HepG2 (cell line): ENCODE data around the gene TMEM116. TPM values are rescaled to one million over a fixed set of nuclear protein-coding genes. Genes with fewer than 3 reads are reported as not detected.

Source experiments
- ELF4 ChIP-seq: sonication (generic); formaldehyde crosslinking; IDR thresholded peaks from 2 replicates; pipeline ENCODE4 v1.5.0; 2020; ENCODE audit warnings: missing genetic modification reagents, mild to moderate bottlenecking, moderate library complexity, borderline replicate concordance
- ERF ChIP-seq: IDR thresholded peaks from 2 replicates; pipeline ENCODE4 v1.6.1; 2018; ENCODE audit warnings: missing biosample characterization, missing genetic modification reagents
- HNRNPL ChIP-seq: fragments of 200-400 bp; formaldehyde crosslinking; IDR thresholded peaks from 2 replicates; pipeline ENCODE4 v1.6.1; 2017; ENCODE audit warnings: mild to moderate bottlenecking, low read depth, low read length
- KDM3A ChIP-seq: IDR thresholded peaks from 2 replicates; pipeline ENCODE4 v1.6.1; 2018; ENCODE audit warnings: low read depth, missing compliant biosample characterization
- PHF21A ChIP-seq: sonication (generic); formaldehyde crosslinking; IDR thresholded peaks from 2 replicates; pipeline ENCODE4 v1.5.0; 2020; ENCODE audit warnings: mild to moderate bottlenecking, missing genetic modification reagents
- RARA ChIP-seq: IDR thresholded peaks from 2 replicates; pipeline ENCODE4 v1.6.1; 2016; ENCODE audit warnings: missing genetic modification reagents, missing compliant biosample characterization
- RARG ChIP-seq: sonication (generic); formaldehyde crosslinking; IDR thresholded peaks from 2 replicates; pipeline ENCODE4 v1.4.0; 2020; ENCODE audit warnings: low read depth, mild to moderate bottlenecking, missing genetic modification reagents
- TARDBP ChIP-seq: sonication (generic); formaldehyde crosslinking; IDR thresholded peaks from 2 replicates; pipeline ENCODE4 v1.8.0; 2022; ENCODE audit warnings: mild to moderate bottlenecking, missing genetic modification reagents
- TBL1XR1 ChIP-seq: fragments of 150-350 bp; IDR thresholded peaks from 2 replicates; pipeline ENCODE4 v1.6.1; 2014; ENCODE audit warnings: borderline replicate concordance, low read length; ENCODE audit not compliant: partially characterized antibody
- U2AF1 ChIP-seq: fragments of 200-400 bp; formaldehyde crosslinking; optimal IDR thresholded peaks from 2 replicates; pipeline ENCODE3; 2017; ENCODE audit warnings: mild to moderate bottlenecking, low read depth, low read length
- ZNF510 ChIP-seq: sonication (generic); formaldehyde crosslinking; IDR thresholded peaks from 2 replicates; pipeline ENCODE4 v1.4.0; 2020; ENCODE audit warnings: low read depth, mild to moderate bottlenecking, missing genetic modification reagents
- polyA plus RNA-seq, 8 experiments: library from polyadenylated mRNA; depleted of rRNA in 3 of 8; stranded (reverse) in 7 of 8; unstranded in 1 of 8; fragments of >200 nt; fragmentation: Illumina TruSeq in 4 of 8; extraction: Trizol in 4 of 8; gene quantifications; 2 replicates each; pipeline versions ENCODE4 v1.2.1 to v1.2.3, GENCODE V29; 2011 to 2016; ENCODE audit warnings: low read depth in 4 of 8, missing spikeins in 1 of 8, mixed read lengths in 1 of 8; ENCODE audit not compliant: insufficient read depth in 1 of 8
- total RNA-seq, 5 experiments: library from RNA; depleted of rRNA; stranded (reverse); fragments of >200 nt; fragmentation: Illumina TruSeq; extraction: Trizol; gene quantifications; 2 replicates each; pipeline ENCODE4 v1.2.3, GENCODE V29; 2016; ENCODE audit warnings: low read depth in 1 of 5
- TF ChIP-seq, protein P1 (sequence below): sonication (generic); formaldehyde crosslinking; IDR thresholded peaks from 2 replicates; pipeline ENCODE4 v1.8.0; 2022; ENCODE audit warnings: mild to moderate bottlenecking, missing genetic modification reagents; ENCODE audit not compliant: insufficient replicate concordance
- TF ChIP-seq, protein P2 (sequence below): sonication (generic); formaldehyde crosslinking; IDR thresholded peaks from 2 replicates; pipeline ENCODE4 v1.4.0; 2020; ENCODE audit warnings: missing genetic modification reagents, borderline replicate concordance
- TF ChIP-seq, protein P3 (sequence below): sonication (generic); formaldehyde crosslinking; IDR thresholded peaks from 2 replicates; pipeline ENCODE4 v1.9.0; 2021; ENCODE audit warnings: missing genetic modification reagents, borderline replicate concordance
- TF ChIP-seq, protein P4 (sequence below): sonication (generic); formaldehyde crosslinking; IDR thresholded peaks from 2 replicates; pipeline ENCODE4 v1.9.0; 2022; ENCODE audit warnings: missing genetic modification reagents, mild to moderate bottlenecking, borderline replicate concordance

The TMEM116 gene
- total and polyA plus RNA-seq, 2 of the 13 experiments (the other 11 are each of a cell fraction or from before 2014, with no cell fraction given) = 14.0 to 17.8 TPM

DNA sequence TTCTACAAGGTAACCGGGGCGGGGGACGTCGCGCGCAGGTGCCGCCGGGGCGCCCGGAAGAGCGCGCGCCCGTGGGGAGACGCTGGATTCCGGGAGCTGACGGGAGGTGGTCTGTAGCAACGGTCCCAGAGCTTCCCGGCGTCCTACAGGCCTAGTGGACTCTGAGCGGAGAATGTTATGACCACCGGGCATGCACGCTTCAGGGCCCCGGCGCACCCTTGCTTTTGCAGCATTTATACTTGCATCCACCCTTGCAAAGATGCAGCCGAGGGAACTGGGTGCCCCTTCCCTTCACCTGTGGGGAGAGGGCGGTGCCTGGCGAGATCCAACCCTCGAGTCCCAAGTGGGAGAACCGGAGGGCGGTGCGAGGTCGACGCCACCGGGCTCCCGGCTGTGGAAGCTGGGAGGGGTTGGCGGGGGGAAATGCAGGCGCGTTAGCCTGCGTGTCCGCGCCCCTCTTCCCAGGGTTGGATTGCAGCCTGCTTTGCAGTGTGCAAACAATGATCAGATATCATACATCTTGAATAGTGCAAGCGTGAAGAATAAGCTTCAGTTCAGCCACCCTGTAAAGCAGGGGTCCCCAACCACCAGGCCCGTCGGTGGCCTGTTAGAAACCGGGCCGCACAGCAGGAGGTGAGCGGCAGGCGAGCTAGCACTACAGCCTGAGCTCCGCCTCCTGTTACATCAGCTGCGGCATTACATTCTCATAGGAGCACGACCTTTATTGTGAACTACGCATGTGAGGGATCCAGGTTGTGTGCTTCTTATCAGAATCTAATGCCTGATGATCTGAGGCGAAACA, 837 bp upstream of the TMEM116 start (continued):
- TF ChIP-seq ERF (CRISPR knock-in tag) (peak; percentile 77; the same call in 1 of the 2 replicates), TARDBP (CRISPR knock-in tag) (no peak; the same call in 1 of the 2 replicates), TBL1XR1 (no peak), ELF4 (CRISPR knock-in tag) (0 out of 2 replicates have a peak, but pooled peaks have one; percentile 53), KDM3A (CRISPR knock-in tag) (no peak; the same call in 1 of the 2 replicates), ZNF510 (CRISPR knock-in tag) (0 out of 2 replicates have a peak, but pooled peaks have one; percentile 11), HNRNPL (0 out of 2 replicates have a peak, but pooled peaks have one; percentile 28), RARG (CRISPR knock-in tag) (peak; percentile 92; the same call in 1 of the 2 replicates), RARA (CRISPR knock-in tag) (0 out of 2 replicates have a peak, but pooled peaks have one; percentile 31), PHF21A (CRISPR knock-in tag) (peak; percentile 24; the same call in 1 of the 2 replicates), U2AF1 (no peak)
- TF ChIP-seq, protein P1, sequence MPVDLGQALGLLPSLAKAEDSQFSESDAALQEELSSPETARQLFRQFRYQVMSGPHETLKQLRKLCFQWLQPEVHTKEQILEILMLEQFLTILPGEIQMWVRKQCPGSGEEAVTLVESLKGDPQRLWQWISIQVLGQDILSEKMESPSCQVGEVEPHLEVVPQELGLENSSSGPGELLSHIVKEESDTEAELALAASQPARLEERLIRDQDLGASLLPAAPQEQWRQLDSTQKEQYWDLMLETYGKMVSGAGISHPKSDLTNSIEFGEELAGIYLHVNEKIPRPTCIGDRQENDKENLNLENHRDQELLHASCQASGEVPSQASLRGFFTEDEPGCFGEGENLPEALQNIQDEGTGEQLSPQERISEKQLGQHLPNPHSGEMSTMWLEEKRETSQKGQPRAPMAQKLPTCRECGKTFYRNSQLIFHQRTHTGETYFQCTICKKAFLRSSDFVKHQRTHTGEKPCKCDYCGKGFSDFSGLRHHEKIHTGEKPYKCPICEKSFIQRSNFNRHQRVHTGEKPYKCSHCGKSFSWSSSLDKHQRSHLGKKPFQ = no peak
- TF ChIP-seq, protein P2, sequence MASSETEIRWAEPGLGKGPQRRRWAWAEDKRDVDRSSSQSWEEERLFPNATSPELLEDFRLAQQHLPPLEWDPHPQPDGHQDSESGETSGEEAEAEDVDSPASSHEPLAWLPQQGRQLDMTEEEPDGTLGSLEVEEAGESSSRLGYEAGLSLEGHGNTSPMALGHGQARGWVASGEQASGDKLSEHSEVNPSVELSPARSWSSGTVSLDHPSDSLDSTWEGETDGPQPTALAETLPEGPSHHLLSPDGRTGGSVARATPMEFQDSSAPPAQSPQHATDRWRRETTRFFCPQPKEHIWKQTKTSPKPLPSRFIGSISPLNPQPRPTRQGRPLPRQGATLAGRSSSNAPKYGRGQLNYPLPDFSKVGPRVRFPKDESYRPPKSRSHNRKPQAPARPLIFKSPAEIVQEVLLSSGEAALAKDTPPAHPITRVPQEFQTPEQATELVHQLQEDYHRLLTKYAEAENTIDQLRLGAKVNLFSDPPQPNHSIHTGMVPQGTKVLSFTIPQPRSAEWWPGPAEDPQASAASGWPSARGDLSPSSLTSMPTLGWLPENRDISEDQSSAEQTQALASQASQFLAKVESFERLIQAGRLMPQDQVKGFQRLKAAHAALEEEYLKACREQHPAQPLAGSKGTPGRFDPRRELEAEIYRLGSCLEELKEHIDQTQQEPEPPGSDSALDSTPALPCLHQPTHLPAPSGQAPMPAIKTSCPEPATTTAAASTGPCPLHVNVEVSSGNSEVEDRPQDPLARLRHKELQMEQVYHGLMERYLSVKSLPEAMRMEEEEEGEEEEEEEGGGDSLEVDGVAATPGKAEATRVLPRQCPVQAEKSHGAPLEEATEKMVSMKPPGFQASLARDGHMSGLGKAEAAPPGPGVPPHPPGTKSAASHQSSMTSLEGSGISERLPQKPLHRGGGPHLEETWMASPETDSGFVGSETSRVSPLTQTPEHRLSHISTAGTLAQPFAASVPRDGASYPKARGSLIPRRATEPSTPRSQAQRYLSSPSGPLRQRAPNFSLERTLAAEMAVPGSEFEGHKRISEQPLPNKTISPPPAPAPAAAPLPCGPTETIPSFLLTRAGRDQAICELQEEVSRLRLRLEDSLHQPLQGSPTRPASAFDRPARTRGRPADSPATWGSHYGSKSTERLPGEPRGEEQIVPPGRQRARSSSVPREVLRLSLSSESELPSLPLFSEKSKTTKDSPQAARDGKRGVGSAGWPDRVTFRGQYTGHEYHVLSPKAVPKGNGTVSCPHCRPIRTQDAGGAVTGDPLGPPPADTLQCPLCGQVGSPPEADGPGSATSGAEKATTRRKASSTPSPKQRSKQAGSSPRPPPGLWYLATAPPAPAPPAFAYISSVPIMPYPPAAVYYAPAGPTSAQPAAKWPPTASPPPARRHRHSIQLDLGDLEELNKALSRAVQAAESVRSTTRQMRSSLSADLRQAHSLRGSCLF (CRISPR knock-in tag) = no peak
- TF ChIP-seq, protein P3, sequence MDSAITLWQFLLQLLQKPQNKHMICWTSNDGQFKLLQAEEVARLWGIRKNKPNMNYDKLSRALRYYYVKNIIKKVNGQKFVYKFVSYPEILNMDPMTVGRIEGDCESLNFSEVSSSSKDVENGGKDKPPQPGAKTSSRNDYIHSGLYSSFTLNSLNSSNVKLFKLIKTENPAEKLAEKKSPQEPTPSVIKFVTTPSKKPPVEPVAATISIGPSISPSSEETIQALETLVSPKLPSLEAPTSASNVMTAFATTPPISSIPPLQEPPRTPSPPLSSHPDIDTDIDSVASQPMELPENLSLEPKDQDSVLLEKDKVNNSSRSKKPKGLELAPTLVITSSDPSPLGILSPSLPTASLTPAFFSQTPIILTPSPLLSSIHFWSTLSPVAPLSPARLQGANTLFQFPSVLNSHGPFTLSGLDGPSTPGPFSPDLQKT = no peak
- TF ChIP-seq, protein P4, sequence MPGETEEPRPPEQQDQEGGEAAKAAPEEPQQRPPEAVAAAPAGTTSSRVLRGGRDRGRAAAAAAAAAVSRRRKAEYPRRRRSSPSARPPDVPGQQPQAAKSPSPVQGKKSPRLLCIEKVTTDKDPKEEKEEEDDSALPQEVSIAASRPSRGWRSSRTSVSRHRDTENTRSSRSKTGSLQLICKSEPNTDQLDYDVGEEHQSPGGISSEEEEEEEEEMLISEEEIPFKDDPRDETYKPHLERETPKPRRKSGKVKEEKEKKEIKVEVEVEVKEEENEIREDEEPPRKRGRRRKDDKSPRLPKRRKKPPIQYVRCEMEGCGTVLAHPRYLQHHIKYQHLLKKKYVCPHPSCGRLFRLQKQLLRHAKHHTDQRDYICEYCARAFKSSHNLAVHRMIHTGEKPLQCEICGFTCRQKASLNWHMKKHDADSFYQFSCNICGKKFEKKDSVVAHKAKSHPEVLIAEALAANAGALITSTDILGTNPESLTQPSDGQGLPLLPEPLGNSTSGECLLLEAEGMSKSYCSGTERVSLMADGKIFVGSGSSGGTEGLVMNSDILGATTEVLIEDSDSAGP (CRISPR knock-in tag) = no peak; the same call in none of the 2 replicates
